ENCODE results near the gene TMEM176B.

DNA sequence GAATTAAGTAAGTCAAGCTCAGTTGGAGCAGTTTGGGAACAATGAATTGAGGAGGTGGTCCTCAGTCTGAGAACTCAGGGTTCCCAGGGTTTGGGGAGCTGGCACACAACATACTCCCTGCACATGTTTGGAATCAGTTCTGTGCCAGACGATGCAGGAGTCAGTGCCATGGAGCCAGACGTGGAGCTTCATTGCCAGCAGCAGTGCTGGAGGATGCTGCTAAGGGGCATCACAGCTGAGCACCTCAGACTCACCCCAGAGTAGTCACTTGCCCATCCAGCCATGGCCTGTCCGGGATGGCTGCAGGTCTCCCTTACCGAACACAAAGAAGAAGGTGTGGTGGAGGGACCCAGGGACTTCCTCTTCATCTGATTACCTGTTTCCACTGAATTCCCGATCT, 55.1 kb downstream of the TMEM176B start:
- TF ChIP-seq, protein P1, sequence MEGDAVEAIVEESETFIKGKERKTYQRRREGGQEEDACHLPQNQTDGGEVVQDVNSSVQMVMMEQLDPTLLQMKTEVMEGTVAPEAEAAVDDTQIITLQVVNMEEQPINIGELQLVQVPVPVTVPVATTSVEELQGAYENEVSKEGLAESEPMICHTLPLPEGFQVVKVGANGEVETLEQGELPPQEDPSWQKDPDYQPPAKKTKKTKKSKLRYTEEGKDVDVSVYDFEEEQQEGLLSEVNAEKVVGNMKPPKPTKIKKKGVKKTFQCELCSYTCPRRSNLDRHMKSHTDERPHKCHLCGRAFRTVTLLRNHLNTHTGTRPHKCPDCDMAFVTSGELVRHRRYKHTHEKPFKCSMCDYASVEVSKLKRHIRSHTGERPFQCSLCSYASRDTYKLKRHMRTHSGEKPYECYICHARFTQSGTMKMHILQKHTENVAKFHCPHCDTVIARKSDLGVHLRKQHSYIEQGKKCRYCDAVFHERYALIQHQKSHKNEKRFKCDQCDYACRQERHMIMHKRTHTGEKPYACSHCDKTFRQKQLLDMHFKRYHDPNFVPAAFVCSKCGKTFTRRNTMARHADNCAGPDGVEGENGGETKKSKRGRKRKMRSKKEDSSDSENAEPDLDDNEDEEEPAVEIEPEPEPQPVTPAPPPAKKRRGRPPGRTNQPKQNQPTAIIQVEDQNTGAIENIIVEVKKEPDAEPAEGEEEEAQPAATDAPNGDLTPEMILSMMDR (IDR thresholded peaks at IDR 0.05) = no peak
- no peak for TF ChIP-seq POLR2A (IDR thresholded peaks at IDR 0.05)
